Adrenal gland (tissue), 5 donors: ENCODE data around the gene AP2A2.

ENCODE experiments used
- POLR2A ChIP-seq, 2 donors: fragments of 450-650 bp; IDR thresholded peaks; one replicate each; pipeline ENCODE4 v1.6.1; 2017; ENCODE audit warnings: antibody characterized with exemption in 2 of 2, mild to moderate bottlenecking in 2 of 2, moderate library complexity in 1 of 2
- TF ChIP-seq, protein P1 (sequence below), 6 experiments: fragments of 450-650 bp in 4 of 6; fragments of 200-600 bp in 2 of 6; sonication (generic) in 1 of 6; IDR thresholded peaks; 1 replicate in 5 of 6; 2 replicates in 1 of 6; pipeline versions ENCODE4 v1.5.1 to v1.8.0; 2016 to 2021; ENCODE audit warnings: antibody characterized with exemption in 6 of 6, mild to moderate bottlenecking in 2 of 6, moderate library complexity in 1 of 6
- donor health status: DM: no; HTN: no; CAD: no.

DNA sequence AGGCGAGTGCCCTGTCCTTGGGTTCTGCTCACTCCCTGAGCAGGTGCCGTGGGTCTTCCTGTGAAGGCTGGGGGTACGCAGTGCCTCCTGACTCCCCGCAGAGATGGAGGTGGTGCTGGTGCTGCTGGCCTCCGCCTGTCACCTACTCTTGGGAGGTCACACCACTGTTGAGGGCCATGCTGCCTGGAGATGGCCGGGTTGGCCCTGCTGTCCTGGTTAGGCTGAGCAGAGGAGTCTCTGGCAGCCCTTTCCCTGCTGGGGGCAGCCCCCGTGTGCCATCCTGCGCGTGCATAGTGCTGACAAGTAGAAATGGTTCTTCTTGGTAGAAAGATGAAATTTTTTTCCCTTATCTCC lies 61.3 kb downstream of the AP2A2 start:
- TF ChIP-seq POLR2A (IDR thresholded peaks at IDR 0.05) = no peak
- TF ChIP-seq, protein P1, sequence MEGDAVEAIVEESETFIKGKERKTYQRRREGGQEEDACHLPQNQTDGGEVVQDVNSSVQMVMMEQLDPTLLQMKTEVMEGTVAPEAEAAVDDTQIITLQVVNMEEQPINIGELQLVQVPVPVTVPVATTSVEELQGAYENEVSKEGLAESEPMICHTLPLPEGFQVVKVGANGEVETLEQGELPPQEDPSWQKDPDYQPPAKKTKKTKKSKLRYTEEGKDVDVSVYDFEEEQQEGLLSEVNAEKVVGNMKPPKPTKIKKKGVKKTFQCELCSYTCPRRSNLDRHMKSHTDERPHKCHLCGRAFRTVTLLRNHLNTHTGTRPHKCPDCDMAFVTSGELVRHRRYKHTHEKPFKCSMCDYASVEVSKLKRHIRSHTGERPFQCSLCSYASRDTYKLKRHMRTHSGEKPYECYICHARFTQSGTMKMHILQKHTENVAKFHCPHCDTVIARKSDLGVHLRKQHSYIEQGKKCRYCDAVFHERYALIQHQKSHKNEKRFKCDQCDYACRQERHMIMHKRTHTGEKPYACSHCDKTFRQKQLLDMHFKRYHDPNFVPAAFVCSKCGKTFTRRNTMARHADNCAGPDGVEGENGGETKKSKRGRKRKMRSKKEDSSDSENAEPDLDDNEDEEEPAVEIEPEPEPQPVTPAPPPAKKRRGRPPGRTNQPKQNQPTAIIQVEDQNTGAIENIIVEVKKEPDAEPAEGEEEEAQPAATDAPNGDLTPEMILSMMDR (IDR thresholded peaks at IDR 0.05) = no peak
